ENCODE data around the gene ARL4D. TPM values are rescaled to one million over a fixed set of nuclear protein-coding genes. Genes with fewer than 3 reads are reported as not detected.

ARL4D gene
- polyA plus RNA-seq, 4 donors: 8.1 to 13.4 (median 10.6) TPM

- DNase-seq (ENCODE audit: low read depth in 4 of 4, low spot score in 2 of 4): peak in 2 of 4 donors; percentile 45 to 71
Measured at GRCh38 chr17:43449470-43450248, 50.9 kb downstream of the ARL4D start.

Other genes starting within 250 kb of the ARL4D start
- 100 to 1,000 TPM; 106 to 132 (median 114) TPM for gene NBR1, start 227.8 kb upstream of the ARL4D start, polyA plus RNA-seq (ENCODE audit: insufficient read length in 4 of 4)
- gene TMEM106A, start 187.1 kb upstream of the ARL4D start, polyA plus RNA-seq (ENCODE audit: insufficient read length in 4 of 4): 10 to 100 TPM; 10.3 to 26.2 (median 19.2) TPM
- gene CCDC200, start 170.4 kb upstream of the ARL4D start, polyA plus RNA-seq (ENCODE audit: insufficient read length in 4 of 4): 10 to 100 TPM in 2 of 4 donors, 1 to 10 TPM in 2; 6.4 to 35.6 (median 14.7) TPM
- gene RNU2-1, start 165.0 kb upstream of the ARL4D start, polyA plus RNA-seq (ENCODE audit: insufficient read length in 4 of 4): 1 to 10 TPM in 2 of 4 donors, under 1 TPM in 1, not detected in 1; 0.96 to 2.3 (median 1.0) TPM
- gene DHX8, start 85.0 kb downstream of the ARL4D start, polyA plus RNA-seq (ENCODE audit: insufficient read length in 4 of 4): 10 to 100 TPM; 39.7 to 49.0 (median 41.5) TPM
- 10 to 100 TPM; 25.4 to 57.6 (median 45.2) TPM for gene ETV4, start 147.3 kb downstream of the ARL4D start, polyA plus RNA-seq (ENCODE audit: insufficient read length in 4 of 4)